Measurements from ENCODE around the gene SPPL3.
A peak's percentile ranks its signal among the peaks of the same experiment; 100 is the strongest.
"Not testable (repeated sequence)": the region's sequence is repeated elsewhere in the genome, so short reads cannot be mapped to it uniquely, and the experiment has no call there.

Gene SPPL3

DNA sequence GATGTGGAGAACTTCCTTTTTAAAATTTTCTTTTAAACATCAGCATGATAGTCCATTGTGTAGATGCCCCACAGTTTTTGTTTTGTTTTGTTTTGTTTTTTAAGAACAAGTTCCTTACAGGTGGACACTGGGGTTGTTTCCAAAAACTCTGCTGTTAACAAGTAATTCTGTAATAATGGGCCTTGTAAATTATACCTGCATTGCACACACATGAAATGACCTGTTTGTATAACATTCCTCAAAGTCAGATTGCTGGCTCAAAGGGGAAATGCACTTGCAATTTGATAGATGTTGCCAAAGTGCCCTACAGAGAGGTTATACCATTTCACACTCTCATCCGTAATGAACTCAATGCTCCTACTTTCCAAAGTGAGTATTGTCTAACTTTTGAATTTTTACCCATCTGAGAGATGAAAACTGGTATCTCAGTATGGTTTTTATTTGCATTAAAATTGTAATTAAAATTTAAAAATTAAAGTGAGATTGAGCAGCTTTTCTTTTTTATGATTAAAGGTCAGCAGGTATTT, 89.2 kb downstream of the SPPL3 start:
- no peak for DNase-seq

DNA sequence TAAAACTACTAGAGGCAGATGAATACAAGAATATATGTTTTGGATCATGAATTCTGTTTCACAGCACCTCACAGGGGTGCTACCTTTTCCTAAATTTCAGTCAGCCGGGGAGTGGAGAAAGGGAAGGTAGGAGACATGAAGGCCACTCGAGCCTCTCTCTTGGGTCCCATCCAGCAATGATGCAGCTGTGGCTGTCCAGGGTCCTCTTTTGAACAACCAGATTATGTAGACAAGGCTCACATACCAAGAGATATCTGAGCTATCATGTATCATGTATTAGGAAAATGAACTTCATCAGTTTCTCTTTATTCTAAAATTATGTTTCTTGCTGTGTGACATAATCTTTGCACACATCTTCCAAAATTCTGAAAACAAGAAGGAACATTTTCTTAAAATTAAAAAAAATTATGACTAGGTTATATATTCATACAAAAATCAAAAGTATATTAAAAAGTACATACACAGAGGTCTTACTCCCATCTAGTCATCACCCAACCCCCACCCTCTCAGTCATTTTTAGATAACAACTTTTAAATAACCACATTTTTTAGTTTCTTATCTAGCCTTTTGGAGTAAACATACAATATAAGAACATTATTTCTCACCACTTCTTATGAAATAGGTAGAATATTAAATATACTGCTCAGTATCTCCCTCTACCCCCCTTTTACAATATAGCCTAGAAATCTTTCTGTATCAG, 89.8 kb downstream of the SPPL3 start:
- no peak for DNase-seq

DNA sequence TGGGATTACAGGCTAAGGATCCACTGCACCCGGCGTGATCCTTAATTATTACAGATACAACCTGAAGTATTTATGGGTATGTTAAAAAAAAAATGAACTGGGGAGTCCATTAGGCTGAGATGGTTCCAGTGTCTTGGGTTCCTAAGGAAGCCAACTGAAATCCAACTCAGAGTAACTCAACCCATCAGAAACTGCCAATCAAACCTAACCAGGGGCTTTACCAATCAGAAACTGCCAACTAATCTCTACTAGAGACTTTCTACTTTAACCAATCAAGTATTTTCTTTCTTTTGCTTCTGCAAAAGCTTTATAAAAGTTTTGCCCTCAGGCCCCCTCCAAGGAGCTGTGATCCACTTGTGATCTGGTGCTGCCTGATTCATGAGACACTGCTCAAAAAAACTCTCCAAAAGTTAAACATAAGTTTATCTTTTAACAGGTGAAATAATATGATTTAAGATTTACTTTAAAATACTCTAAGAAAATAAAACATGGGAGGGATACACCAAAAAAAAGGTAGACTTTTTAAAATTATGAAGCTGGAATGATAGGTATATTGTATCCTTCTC, 90.5 kb downstream of the SPPL3 start:
- DNase-seq, result no peak

DNA sequence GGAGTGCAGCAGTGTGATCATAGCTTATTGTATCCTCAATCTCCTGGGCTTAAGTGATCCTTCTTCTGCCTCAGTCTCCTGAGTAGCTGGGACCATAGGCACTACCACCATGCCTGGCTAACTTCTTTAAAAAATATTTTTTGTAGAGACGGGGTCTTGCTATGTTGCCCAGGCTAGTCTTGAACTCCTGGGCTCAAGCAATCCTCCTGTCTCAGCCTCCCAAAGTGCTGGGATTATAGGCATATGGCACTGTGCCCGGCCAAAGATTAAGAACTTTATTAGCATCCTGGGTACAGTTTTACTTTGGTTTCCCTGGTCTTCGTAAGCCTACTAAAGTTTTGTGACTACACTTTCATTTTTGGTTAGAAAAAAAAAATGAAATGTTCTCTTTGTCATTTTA, 94.1 kb downstream of the SPPL3 start:
- DNase-seq, result no peak

DNA sequence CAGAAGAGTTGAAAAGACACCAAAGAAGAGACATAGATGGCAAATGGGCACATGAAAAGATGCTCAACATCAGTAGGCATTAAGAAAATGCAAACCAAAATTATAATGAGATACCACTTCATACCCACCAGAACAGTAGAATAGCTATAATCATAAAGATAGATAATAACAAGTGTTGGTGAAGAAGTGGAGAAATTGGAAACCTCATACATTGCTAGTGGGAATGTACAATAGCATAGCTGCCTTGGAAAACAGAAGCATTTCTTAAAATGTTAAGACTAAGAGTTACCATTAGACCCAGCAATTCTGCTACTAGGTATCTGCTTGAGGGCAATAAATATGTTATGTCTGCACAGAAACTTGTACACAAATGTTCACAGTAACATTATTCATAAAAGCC, 99.7 kb downstream of the SPPL3 start:
- DNase-seq, result no peak

DNA sequence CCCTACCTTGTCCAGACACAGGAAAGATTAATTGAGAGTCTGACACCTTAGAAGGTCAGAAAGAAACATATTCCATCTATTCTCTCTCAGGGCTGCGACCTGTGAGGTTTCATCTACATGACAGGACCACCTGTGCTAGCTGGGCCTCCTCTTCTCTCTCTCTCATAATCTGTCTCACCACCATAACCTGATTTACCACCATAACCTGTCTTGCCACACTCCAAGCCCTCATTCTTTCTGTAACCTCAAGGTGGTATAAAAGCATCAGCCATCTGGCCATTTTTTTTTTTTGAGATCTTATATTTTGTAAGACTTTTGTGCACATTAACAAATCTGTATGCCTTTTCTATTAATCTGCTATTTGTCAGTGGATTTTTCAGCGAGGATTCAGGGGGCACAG, 103.0 kb downstream of the SPPL3 start:
- no peak for DNase-seq

DNA sequence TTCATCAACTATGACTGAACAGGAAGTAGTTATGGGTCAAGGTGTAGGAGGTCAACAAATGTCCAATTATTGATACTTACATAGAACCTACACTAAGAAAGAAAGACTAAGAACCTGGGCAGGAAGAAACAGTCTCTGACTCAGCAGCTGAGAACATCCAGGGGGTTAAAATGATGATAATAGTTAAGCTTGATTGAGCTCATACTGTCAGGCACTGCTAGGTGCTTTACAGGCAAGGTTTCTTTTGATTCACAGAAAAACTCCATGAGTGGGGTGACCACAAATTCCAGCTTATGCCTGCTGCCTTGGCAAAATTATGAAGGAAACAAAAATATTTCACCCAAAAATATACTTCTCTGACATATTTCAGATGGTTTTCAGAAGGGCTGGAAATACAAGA, 103.5 kb downstream of the SPPL3 start:
- DNase-seq, result no peak

DNA sequence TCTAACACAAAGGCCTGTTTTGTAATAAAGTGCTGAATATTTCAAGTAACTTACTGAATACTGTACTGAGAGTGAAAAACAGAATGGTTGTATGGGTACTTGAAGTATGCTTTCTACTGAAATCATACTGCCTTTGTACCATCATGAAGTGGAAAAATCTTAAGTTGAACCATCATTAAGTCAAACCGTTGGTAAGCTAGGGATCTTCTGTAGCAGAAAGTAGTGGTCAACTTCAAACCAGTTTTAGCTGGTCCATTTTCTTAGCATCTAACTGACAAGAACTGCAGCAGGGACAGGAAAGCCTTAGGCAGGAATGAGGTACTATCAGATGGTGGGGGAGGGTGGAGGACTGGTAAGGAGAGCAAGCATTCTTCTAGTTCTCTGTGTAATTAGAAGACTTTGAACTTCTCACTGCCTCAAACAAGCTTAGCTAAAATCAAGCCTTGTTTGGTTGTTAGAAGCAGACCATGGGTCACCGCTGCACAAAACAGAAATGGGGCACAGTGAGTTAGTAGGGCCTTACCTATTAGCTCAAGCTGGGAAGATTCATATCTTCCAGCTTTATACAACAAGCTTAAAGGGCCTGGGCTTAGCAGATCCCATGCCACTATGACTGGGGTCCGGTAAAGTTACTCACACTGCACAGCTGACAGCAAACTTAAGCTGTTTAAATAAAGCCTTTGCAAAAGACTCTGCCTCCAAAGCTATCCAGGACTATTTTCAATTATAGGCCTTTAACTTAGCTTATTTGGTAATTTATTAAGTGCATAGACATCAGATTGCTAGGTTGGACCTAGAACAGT, 104.7 kb downstream of the SPPL3 start:
- DNase-seq, result no peak

DNA sequence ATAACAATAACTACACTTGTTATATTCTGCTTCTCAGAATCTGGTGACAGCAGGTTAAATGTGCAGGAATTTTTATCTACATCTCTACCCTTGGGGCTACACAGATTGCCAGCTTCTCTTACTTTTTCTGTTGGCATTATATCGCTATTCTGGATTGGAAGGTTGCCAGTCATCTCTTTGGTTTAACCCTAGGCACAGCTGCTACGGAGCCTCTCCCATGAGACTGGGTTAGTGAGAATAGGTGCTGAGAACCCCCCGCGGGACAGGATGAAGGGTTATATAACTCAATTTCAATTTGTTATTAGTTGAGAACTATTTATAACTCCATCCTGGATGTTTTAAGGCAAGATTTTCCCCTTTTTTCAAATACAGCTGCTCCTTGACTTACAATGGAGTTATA, 105.5 kb downstream of the SPPL3 start:
- DNase-seq, result no peak

DNA sequence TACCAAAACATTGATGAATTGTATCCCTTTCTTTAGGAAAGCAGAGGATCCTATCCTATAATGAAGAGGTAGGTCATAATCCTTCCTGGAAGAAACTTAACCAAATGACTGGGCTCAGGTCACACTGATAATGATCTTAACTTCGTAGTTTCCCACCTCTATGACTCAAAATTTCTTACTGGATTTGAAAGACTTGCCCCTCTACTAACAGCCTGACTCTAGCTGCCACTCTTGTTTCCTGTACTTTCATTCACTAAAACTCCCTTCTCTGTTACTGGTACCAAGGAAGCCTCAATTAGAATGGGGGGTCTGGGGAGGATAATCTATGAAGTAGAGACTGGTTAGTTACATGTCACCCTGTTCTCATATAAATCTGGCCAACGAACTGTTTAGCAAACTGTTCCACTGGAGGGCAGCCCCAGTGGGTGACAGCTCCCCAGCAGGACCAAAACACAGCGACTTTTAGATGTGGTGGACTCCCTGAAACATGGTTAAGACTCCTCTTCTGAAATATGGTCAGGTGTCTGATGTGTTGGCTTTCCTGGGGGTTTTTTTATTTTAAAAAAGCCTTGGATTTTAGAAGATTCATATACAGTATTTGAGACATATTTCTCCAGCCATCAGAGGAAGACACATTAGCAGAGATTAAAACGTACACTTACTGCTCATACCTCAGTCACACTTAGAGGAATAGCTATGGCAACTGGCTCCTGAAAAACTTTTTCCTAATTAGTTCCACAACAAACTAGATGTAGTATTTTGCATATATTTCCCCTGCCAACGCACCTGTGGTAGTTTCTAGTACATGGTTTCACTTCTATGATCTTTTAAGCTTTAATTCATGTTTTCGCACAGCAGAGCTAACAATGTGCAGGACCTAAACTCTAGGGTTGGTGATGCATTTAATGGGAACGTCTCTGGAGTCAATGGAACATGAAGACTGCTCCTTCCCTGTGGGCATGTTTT, 106.2 kb downstream of the SPPL3 start:
- no peak for DNase-seq

DNA sequence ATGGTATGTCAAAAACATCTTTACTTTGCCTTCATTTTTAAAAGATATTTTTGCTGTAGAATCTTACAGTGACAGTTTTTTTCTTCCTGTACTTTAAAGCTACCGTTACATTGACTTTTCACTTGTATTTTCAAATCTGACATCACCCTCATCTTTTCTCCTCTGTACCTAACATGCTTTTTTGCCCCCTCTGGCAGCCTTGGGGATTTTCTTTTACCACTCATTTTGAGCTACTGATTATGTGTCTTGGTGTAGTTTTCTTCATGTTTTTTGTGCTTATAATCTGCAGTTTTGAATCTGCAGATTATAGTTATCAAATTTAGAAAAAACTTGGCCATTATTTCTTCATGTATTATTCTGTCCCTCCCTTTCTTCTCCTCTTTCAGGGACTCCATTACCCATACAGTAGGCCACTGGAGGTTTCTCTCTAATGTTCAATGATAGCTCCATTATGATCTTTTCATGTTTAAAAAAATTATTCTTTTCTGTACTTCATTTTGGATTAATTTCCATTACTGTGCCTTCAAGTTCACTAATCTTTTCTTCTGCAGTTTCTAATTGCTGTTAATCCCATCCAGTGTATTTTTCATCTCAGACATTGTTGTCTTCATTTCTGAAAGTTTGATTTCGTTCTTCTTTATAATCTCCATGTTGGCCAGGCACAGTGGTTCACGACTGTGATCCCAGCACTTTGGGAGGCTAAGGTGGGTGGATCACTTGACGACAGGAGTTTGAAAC, 108.5 kb downstream of the SPPL3 start:
- no peak for DNase-seq

DNA sequence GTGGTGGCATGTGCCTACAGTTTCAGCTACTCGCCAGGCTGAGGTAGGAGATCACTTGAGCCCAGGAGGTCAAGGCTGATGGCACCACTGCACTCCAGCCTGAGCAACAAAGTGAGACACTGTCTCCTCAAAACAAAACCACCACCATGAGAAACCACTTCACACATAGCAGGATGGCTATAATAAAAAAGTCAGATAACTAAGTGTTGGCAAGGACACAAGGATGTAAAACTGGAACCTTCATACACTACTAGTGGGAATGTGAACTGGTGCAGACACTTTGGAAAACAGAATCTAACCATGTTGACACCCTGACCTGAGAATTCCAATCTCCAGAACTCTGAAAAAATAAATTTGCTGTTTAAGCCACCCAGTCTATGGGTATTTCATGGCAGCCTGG, 110.8 kb downstream of the SPPL3 start:
- DNase-seq, result no peak

DNA sequence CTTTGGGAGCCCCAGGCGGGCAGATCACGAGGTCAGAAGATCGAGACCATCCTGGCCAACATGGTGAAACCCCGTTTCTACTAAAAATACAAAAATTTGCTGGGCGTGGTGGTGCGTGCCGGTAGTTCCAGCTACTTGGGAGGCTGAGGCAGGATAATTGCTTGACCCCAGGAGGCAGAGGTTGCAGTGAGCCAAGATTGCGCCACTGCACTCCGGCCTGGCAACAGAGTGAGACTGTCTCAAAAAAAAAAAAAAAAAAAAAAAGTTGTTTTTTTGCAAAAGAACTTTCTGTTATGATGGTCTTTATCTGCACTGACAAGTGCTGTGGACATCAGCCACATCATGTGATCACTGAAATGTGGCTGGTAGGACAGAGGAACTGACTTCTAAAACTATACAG, 111.7 kb downstream of the SPPL3 start:
- not testable (repeated sequence) for DNase-seq

DNA sequence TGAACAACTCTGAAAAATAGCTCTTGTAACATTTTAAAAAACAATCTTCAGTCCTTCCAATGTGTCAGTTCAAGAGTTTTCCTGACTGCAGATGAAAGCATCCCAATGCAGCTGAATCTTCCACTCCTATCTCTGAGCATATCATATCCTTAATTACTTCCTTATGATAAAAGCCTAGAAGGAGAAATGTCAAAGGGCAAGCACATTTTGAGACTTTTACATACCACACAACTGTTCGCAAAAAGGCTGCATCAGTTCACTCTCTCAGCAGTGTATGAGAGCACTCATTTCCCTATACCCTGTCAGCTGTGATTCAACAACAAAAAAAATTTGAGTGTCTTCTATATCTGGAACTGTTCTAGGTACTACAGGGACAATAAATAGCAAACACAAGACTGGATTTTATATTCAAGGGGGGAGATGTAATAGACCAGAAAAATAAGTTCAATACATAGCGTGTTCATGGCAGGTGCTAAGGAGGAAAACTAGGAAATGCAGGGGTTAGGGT, 112.4 kb downstream of the SPPL3 start:
- DNase-seq, result no peak

DNA sequence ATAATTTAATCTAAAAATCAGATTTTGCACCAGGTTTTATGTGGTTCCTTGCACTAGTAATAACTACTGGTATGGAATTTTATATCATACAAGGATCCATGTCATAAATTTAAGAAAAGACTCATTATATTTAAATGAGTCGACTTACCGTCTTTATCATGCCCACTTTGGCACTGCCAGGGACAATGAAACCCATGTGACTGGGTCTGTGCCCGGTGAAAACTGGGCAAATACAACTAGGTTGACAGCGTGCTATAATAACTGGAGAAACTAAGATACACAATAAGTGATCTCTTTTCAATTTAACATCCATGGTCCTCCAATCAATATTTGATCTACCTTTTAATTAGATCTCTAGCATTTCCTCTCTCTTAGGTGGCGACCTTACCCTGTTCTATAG, 114.0 kb downstream of the SPPL3 start:
- no peak for DNase-seq

DNA sequence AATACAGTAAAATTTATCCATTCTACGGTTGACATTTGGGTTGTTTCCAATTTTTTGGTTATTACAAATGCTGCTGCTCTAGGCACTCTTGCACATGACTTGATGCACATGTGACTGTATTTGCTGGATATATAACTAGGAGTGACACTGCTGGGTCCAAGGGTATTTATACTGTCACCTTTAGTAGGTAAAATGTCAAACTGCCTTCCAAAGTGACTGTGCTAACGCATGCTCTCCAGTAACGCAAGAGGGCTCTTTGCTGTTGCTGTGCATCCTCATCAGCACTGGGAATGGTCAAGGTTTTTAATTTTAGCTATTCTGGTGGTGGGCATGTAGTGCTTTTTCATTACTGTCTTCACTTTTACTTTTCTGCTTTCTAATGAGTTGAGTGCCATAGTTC, 116.3 kb downstream of the SPPL3 start:
- DNase-seq, result no peak

DNA sequence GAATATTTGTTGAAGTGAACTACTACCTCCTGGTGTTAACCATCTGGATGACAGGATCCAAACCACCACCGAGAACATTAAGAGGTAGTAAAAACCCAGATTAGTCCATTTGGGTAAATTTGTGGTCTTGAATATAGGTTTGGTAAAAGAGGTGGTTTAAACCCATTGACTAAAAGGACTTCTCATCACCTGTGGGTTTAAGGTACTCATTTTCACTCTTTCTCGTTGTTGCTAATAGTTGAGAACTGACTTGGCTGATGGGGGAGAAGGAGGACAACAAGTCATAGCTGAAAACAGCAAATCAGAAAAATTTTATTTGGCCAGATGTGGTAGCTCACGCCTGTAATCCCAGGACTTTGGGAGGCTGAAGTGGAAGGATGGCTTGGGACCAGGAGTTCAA, 119.4 kb downstream of the SPPL3 start:
- DNase-seq, result no peak

DNA sequence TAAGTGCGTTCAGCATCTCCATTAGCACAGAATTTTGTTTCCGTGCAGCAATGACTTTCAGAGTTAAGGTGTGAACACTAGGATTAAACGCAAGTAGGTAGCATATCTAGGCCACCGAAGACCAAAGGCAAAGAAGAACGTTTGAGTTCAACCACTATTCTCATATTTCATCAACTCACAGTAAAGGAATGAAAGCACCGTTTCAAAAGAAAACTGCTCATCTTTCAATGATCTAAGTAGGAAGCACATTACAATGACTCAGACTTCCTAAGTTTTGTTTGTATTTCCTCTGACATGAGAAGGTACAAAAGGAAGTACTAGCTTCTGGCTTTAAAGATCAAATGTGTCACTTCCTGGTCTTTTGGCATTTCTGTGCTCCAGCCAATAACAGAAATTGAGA, 121.0 kb downstream of the SPPL3 start:
- peak; percentile 53 for DNase-seq

DNA sequence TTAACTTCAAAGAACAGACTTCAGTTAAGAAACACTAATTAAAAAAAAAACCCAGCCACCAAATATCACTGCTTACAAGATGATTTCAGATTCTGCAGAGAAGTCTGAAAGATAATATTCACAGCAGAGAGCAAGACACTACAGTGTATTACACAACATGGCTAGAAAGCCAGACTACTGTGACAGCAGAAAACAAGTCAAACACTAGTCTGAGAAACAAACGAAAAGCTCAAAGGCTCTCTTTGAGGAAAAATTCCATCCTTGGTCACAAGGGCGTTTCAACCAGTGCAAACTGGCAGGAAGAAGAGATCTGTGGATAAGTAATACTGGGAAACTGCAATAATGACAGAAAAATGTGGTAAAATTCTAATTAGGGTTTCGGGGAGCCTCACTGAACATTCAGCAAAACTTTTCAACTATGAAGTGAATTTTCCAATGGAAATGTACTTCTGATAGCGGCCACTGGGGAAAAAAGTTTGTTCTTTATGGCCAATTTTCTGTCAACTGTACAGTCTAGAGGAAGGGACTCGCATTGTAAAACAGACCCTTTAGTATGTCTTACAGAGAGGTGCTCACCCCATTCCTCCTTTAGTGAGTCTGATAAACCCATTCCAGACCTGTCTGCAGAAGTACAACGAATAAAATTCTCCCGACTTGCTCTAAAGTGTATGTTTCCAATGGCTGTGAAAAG, 128.2 kb downstream of the SPPL3 start:
- DNase-seq, result no peak

DNA sequence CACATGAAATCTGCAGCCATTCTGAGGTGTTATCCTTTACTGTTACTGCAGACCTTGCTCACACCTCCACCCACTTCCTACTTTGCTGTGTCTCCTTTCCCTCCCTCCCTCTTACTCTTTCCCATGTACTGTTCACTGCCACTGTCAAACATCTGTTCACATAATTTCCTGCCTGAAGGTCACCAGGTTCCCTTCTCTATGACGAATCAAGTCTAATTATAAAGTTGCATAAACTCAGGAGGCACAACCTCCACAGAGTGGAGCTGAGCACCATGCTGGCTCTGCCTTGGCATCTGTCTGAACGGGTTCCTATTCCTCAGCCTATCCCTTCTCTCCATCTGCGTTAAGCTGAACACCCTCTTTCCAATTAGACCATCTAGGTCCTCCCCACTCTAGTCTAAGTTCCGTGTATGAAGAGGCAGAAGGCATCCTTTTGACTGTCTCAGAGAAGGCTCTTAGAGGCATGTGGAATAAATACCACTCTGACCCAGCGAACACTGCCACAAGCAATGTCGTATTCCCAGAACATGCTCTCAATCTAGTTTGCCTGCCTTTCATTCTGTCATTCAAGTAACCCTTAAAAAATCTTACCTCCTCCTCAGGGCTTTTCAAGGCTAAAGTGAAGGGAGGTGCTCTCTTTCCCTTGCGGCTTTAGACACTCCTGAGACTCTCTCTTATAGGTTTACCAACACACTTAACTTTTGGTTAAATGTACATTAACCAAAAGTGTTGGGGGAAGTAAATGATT, 129.8 kb downstream of the SPPL3 start:
- DNase-seq, result no peak
